Inflammatory macrophage treated with lipopolysaccharide for 1 hour (primary cell): Measurements from ENCODE around the gene RYR3.
"Not testable (repeated sequence)": the region's sequence is repeated elsewhere in the genome, so short reads cannot be mapped to it uniquely, and the experiment has no call there.

Source experiments
- DNase-seq, 2 donors: peaks; one replicate each; pipeline ENCODE4 v3.0.0-alpha.2; 2020 to 2022

Gene RYR3

GRCh38 chr15:33518421-33518820 is 207.7 kb downstream of the RYR3 start:
- DNase-seq = no peak

GRCh38 chr15:33524274-33524673 is 213.5 kb downstream of the RYR3 start:
- no peak for DNase-seq

- no peak for DNase-seq
Measured at GRCh38 chr15:33526532-33526931, 215.8 kb downstream of the RYR3 start.

- DNase-seq = no peak
Measured at GRCh38 chr15:33533197-33533596, 222.4 kb downstream of the RYR3 start.

- no peak for DNase-seq
Measured at GRCh38 chr15:33534642-33535041, 223.9 kb downstream of the RYR3 start.

- no peak for DNase-seq
Measured at GRCh38 chr15:33535135-33535534, 224.4 kb downstream of the RYR3 start.

GRCh38 chr15:33539825-33540573 is 229.2 kb downstream of the RYR3 start:
- DNase-seq = no peak

- DNase-seq = no peak
Measured at GRCh38 chr15:33543957-33544356, 233.2 kb downstream of the RYR3 start.

- DNase-seq = no peak
Measured at GRCh38 chr15:33545866-33546265, 235.1 kb downstream of the RYR3 start.

GRCh38 chr15:33547876-33548275 is 237.1 kb downstream of the RYR3 start:
- DNase-seq = no peak

GRCh38 chr15:33551860-33552259 is 241.1 kb downstream of the RYR3 start:
- no peak for DNase-seq

GRCh38 chr15:33553157-33553556 is 242.4 kb downstream of the RYR3 start:
- DNase-seq = no peak

- no peak for DNase-seq
Measured at GRCh38 chr15:33559207-33559890, 248.6 kb downstream of the RYR3 start.

GRCh38 chr15:33561407-33561806 is 250.6 kb downstream of the RYR3 start:
- no peak for DNase-seq

GRCh38 chr15:33561967-33562366 is 251.2 kb downstream of the RYR3 start:
- no peak for DNase-seq

- DNase-seq = no peak
Measured at GRCh38 chr15:33565094-33565493, 254.3 kb downstream of the RYR3 start.

GRCh38 chr15:33567652-33568051 is 256.9 kb downstream of the RYR3 start:
- no peak for DNase-seq

GRCh38 chr15:33569036-33569435 is 258.3 kb downstream of the RYR3 start:
- DNase-seq = no peak

GRCh38 chr15:33577911-33578310 is 267.1 kb downstream of the RYR3 start:
- not testable (repeated sequence) for DNase-seq

GRCh38 chr15:33580526-33580925 is 269.8 kb downstream of the RYR3 start:
- no peak for DNase-seq

GRCh38 chr15:33581032-33581431 is 270.3 kb downstream of the RYR3 start:
- DNase-seq = no peak

GRCh38 chr15:33584797-33585196 is 274.0 kb downstream of the RYR3 start:
- no peak for DNase-seq

- DNase-seq = no peak
Measured at GRCh38 chr15:33586786-33587697, 276.3 kb downstream of the RYR3 start.

GRCh38 chr15:33587773-33588172 is 277.0 kb downstream of the RYR3 start:
- no peak for DNase-seq
